NCI-H2227 treated with DMSO at 0.1 percent for 48 hours (cell line): ENCODE measurements around the gene C17orf78.
"Not testable (repeated sequence)": the region's sequence is repeated elsewhere in the genome, so short reads cannot be mapped to it uniquely, and the experiment has no call there.

Experiments
- DNase-seq: peaks from one replicate; lab custom pipeline; 2025; lab: John Stamatoyannopoulos, UW

C17orf78 gene

DNA sequence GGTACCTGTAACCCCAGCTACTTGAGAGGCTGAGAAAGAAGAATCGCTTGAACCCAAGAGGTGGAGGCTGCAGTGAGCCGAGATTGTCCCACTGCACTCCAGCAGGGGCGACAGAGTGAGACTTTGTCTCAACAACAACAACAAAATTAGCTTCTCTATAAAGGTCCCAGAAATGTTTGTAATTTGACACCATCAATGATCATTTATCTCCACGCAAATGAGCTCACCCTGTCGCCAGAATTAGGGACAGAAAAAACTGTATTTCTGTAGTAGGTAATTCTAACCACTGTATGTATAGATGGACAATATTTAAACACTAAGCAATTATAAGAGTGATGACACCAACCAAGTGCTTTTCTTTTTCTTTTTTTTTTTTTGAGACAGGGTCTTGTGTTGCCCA, 10.7 kb downstream of the C17orf78 start:
- no peak for DNase-seq

DNA sequence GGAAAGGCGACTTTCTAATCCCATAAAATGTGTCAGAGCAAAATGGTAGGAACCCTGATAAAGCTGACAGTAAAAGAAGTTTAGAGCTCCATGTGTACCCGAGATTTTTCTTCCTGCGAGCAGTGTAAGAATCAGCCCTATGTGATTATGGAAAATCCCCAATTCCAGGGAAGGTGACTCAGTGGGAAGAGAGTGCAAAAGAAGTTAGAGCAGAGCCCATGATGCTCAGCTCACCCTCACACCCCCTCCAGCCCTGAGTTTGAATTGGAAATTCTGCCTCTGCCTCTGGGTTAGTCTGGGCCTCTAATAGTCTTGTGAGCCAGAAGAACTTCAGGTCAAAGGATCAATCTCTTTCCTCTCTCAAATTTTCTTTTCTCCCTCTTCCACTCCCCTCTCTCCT, 12.5 kb downstream of the C17orf78 start:
- no peak for DNase-seq

DNA sequence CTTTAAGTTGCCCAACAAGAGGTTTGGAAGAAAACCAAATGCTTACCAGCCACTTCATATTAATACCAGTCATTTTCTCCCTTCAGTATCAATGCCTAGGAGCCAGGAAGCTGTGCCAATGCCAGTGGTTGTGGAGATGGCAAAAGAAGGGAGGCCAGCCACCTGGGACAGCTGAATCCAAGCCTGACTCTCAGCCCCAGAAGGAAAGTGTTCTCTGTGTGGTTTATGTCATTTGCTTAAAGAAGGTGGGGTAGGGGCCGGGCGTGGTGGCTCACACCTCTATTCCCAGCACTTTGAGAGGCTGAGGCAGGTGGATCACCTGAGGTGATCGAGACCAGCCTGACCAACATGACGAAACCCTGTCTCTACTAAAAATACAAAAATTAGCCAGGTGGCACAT, 13.4 kb downstream of the C17orf78 start:
- no peak for DNase-seq

DNA sequence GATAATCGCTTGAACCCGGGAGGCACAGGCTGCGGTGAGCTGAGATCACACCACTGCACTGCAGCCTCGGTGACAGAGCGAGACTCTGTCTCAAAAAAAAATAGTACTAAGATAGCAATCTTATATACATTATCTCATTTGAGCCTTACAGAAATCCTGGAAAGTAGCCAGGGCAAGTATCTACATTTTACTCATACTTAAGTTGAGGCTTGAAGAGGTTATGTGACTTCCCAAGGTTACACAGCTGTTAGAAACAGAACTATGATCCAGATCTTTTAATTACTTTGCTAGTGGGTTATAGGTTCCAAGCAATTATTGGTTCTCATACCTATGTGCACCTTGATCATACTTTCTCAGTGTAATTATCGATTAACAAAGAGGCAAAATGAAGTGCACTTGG, 15.4 kb downstream of the C17orf78 start:
- no peak for DNase-seq

DNA sequence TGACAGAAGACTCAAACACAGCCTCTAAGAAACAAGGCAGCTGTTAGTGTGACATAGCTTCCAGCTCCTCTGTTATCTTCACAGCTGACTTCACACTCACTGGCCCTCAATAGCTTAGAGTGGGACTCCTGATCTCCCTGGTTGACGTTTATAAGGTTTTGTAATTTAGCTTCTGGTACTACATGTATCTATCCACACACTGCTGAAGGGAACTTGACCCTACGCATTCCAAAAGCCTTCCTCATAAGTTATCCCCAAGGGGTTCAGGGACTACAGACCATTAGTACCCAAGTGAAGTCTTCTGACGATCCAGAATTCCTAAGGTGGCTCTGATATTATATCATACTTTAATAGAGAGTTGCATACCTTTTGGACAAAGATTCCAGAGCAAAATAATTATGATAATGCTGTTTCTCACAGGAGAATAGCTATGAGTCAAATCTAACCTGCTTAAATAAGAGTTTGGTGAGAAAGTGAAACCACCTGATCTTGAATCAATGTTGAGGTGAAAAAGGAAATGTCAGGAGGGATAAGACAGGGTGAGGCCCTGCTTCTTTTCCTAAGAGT, 16.3 kb downstream of the C17orf78 start:
- no peak for DNase-seq

DNA sequence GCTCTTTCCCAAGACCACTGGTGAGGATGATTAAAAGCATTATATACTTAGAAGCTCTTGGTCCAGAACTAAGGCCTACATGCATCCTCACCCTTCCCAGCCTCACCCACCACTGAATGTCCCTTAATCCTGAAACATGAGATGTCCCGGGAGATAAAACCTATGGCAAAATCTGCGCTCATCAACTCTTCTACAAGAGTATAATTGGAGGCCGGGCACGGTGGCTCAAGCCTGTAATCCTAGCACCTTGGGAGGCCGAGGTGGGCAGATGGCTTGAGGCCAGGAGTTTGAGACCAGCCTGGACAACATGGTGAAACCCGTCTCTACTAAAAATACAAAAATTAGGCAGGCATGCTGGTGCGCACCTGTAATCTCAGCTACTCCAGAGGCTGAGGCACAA, 17.6 kb downstream of the C17orf78 start:
- no peak for DNase-seq

DNA sequence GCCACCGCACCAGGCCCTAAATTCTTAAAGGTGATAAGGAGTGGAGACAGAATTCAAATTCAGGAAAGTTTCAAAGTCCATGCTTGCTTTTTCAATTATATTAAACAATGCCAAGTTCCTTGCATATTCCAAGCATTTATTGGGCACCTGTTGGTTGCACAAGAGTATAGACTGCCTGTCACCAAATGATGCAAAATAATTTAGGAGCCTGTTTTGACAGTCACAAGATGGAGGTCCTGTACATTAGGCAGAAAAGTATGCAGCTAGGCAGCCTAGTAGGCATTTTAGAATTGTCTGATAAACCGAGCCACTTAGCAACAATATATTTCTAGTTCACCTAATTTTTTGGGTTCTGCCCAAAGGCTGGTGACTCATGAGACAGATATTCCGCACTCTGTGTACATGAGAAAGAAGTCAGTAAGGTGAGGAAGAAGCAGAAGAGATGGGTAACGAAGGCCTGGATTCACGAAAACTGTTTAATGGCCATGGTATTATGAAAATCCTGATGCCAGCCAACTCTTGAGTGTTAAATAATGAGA, 23.5 kb downstream of the C17orf78 start:
- no peak for DNase-seq

DNA sequence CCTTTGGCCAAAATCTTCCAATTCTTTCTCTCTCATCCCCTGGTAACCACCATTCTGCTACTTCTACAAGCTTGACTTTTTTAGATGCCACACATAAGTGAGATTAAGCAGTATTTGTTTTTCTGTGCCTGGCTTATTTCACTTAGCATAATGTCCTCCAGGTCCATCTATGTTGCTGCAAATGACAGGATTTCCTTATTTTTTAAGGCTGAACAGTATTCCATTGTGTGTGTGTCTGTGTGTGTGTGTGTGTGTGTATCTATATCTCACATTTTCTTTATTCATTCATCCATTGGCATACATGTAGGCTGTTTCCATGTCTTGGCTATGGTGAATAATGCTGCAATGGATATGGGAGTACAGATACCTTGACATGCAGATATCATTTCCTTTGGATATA, 24.7 kb downstream of the C17orf78 start:
- no peak for DNase-seq

DNA sequence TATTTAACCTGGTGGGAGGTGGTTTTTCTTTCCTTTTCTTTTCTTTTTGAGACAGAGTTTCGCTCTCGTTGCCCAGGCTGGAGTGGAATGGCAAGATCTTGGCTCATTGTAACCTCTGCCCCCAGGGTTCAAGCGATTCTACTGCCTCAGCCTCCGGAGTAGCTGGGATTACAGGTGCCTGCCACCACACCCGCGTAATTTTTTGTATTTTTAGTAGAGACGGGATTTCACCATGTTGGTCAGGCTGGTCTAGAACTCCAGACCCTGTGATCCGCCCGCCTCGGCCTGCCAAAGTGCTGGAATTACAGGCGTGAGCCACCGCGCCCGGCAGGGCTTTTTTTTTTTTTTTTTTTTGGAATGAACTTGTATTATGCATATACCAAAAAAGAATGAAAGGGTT, 29.7 kb downstream of the C17orf78 start:
- DNase-seq, result not testable (repeated sequence)

DNA sequence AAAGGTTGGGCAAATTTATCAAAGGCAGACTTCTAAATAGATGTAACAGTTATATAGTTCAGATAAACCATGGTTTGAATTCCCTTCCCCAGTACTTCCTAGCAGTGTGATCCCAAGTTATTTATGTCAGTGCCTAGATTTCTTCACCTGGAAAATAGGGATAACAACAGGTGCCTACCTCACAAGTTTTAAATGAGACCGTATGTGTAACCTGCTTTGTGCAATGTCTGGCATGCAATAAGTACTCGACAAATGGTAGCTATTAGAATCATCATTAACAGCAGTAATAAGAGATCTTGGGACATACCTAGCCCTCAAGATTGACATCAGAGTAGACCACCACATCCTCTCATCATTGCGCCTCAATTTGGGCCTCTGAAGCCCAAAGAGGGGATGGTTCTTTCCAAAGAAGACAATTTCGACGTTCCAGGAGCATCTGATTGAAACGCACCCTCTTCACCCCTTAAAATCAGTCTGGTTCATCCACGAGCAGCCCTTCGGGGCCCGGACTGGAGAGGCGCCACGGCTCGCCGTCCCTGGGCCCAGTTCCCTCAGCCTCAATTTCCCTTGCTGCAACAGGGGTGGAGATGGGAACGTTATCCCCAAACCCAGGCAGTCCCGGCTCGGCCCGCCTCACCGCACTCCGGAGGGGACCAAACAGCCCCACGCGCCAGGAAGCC, 30.3 kb downstream of the C17orf78 start:
- peak; percentile 41 for DNase-seq

DNA sequence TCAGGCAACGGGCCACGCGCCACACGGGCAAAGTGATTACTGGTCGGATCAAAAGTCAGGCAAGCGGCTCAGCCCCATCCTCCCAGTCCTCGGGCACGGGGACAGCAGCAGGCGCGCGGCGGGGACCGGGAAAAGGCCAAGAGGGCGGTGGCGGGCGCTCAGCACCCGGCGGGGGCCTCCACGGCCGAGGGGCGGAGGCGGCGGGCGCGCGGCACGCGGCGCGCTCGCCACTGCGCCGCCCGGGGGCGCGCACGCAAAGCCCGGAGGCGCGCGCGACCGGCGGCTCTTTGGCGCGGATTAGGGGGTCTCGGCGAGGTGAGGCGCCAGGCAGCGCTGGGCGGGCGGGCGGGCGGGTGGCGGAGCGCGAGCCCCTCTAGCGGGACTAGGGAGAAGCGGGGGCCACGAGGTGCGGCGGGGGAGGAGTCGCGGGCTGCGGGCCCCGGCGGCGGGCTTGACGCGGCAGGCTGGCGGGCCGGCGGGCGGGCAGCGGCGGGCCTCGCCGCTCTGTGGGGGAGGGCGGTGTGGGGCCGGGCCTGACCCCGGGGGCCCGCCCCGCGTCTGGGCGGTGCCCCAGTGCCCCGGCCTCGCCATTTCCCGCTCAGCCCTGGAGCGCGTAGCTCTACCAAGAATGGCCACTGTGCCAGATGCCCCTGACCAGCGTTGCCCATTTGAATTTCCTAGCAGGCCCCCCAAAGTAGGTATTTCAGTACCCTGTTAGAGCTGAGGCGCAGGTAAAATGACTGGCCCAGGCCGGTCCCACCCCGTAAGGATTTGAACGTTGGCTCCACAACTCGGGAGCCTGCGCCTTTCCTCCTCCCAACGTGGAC, 31.1 kb downstream of the C17orf78 start, which contains the start of the genes ACACA and TADA2A:
TSS of gene ACACA (minus strand) at position 202 of the 827 bp plus-strand sequence. CDS start 537 bp downstream, outside the sequence.
TSS of gene TADA2A (plus strand) at position 252 of the 827 bp plus-strand sequence. CDS start 4,480 bp downstream, outside the sequence.
- peak; percentile 85 for DNase-seq

DNA sequence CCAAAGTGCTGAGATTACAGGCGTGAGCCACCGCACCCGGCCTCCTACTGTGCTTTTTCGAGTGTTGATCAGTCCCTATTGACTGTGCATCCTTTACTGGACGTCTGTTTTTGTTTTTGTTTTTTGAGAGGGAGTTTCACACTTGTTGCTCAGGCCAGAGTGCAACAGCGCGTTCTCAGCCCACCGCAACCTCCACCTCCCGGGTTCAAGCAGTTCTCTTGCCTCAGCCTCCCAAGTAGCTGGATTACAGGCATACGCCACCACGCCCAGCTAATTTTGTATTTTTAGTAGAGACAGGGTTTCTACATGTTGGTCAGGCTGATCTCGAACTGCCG, 32.3 kb downstream of the C17orf78 start:
- not testable (repeated sequence) for DNase-seq

DNA sequence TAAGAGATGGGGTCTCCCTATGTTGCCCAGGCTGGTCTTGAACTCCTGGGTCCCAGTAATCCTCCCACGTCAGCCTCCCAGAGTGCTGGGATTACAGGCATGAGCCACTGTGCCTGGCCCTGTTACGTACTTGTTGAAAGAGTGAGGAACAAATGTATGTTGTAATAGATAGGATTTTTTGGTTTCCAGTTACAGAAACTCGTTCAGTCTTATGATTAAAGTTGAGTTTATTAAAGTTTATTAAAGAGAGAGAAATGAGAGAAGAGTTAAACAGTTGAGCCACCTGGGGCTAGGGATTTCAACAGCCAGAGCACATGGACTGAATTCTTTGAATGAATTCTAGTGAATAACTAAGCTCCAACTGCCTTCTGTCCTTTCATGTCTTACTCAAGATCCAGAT, 34.6 kb downstream of the C17orf78 start:
- no peak for DNase-seq

DNA sequence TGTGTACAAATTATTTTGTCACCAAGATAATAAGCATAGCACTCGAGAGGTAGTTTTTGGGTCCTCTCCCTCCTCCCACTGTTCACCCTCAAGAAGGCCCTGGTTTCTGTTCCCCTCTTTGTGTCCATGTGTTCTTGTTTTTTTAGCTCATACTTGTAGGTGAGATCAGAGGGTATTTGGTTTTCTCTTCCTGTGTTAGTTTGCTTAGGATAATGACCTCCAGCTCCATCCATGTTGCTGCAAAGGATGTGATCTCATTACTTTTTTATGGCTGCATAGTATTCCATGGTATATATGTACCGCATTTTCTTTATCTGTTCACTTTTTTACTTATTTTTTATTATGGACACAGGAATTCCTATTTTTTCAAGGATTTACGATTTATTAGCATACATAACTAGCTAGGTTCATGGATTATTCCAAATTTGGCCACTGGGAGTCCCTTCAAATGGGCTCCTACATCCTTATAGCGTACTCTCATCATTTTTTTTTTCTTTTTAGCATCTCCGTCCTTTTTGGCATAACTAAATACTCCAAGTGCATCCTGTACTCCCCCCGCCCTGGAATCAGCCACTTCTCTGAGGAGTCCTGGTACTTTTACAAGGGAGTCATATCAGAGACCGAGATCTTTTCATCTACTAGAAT, 38.2 kb downstream of the C17orf78 start:
- DNase-seq, result no peak

DNA sequence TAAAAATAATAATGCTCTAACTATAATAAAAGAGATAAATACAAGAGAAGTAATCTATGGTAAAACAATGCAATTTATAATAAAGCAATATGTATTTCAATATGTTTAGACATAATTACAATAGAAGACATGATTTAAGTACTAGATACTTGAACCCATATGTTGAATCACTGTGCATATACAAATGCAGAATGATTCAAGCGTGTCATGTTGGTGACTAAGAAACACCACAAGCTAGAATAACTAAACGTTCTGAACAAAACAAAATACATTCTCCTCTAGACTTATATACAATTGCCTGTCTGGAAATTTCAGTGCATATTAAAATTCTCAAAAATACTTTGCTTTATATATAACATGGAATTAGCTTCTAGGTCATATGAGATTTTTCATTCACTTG, 42.1 kb downstream of the C17orf78 start:
- no peak for DNase-seq

DNA sequence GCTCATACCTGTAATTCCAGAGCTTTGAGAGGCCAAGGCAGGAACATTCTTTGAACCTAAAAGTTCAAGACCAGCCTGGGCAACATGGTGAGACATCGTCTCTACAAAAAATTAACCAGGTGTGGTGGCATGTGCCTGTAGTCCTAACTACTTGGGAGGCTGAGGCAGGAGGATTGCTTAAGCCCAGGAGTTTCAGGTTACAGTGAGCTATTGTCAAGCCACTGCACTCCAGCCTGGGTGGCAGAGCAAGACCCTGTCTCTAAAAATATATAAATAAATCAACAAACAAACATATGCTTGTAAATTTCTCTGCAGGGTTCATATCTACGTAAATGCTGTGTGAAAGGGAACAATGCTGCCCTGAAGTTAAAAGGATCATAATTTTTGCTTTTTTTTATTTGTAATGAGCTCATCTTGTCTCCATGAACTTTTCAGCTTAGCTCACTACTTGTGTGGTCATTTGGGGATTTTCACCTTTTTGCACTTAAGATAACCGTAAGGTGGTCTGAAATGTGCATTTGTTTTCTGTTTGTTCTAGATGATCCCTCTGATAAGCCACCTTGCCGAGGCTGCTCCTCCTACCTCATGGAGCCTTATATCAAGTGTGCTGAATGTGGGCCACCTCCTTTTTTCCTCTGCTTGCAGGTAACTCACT, 47.3 kb downstream of the C17orf78 start:
- DNase-seq, result no peak

DNA sequence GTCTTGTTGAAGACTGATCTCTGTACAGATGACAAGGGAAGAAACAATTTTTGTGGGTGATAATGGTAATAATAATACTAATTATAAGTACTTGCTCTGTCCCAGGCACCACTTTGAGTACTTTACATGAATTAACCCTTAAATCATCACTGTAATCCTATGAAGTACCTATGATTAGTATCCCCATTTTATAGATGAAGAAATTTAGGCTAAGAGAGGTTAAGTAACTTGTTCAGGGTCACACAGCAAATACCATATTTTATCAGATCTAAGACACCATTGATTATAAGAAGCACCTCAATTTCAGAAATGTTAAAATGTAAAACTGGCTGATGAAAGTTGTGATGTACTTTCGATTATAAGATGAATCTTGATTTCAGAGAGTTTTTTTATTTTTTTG, 49.5 kb downstream of the C17orf78 start:
- no peak for DNase-seq

DNA sequence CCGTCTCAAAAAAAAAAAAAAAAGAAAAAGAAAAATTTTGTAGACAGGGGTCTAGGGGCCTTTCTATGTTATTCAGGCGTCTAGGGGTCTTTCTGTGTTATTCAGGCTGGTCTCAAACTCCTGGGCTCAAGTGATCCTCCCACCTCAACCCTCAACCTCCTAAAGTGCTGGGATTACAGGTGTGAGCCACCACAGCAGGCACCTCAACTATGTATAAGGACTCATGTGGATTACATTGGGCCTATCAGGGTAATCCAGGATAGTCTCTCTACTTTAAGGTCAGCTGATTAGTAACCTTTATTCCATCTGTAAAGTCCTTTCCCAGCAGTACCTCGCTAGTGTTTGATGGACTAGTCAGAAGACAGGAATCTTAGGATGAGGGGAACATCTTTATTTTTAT, 53.3 kb downstream of the C17orf78 start:
- no peak for DNase-seq

DNA sequence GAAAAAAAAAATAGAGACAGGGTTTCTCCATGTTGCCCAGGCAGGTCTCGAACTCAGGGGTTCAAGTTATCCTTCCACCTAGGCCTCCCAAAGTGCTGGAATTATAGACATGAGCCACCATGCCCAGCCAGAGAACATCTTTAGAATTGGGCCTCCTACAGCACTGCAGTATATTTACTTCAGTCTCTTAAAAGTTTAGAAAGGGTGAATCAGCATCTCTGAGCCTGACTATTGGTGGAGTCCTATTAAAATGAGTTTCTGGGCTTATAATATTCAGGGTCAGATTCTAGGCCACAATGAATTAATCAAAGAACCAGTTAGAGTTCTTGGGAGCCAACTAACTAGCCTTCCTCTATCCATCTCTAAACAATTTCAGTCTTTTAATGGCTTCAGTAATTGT, 53.7 kb downstream of the C17orf78 start:
- DNase-seq, result no peak

DNA sequence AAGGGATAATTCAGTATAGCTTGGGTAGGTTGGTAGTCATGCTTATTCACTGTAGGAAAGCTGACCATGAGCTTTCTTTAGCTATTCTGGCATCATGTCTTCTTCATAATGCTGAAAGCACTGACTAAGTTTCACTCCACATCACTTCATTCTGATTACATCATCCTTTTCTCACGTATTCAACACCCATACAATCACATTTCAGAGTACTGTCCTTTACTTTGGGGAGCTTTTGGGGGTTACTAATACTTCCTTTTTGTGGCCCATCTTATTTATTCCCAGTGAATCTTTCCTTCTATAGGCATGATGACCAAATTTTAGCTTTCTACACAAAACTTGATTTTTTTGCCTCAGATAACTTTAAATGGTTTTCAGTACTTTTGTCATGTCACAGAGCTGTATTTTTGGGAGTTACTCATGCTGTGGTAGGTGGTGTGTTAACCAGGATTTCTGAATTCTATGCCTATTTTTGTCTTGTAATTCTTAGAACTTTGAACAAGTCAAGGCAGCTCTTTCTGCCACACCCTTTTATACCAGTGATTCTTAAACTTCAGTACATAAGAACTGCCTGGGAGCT, 54.4 kb downstream of the C17orf78 start:
- no peak for DNase-seq

DNA sequence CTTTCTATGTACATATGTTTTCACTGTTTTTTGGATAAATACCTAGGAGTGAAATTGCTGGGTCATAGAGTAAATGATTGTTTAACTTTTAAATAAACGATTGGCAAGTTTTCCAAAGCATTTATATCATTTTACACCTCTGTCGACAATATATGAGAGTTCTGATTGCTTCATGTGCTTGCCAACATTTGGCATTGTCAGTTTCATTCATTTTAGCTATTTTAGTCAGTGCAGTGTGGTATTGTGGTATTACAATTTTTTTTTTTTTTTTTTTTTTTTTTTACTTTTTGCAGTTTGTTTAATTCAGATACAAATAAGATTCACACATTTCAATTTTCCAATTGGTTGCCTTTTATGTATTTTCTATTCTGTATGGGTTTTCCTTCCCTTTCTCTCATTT, 56.9 kb downstream of the C17orf78 start:
- DNase-seq, result no peak
